Measurements from ENCODE around the gene SWAP70. TPM values are rescaled to one million over a fixed set of nuclear protein-coding genes. Genes with fewer than 3 reads are reported as not detected.

The SWAP70 gene
- total RNA-seq, 1 donor from 2014 or later = 50.1 TPM

DNA sequence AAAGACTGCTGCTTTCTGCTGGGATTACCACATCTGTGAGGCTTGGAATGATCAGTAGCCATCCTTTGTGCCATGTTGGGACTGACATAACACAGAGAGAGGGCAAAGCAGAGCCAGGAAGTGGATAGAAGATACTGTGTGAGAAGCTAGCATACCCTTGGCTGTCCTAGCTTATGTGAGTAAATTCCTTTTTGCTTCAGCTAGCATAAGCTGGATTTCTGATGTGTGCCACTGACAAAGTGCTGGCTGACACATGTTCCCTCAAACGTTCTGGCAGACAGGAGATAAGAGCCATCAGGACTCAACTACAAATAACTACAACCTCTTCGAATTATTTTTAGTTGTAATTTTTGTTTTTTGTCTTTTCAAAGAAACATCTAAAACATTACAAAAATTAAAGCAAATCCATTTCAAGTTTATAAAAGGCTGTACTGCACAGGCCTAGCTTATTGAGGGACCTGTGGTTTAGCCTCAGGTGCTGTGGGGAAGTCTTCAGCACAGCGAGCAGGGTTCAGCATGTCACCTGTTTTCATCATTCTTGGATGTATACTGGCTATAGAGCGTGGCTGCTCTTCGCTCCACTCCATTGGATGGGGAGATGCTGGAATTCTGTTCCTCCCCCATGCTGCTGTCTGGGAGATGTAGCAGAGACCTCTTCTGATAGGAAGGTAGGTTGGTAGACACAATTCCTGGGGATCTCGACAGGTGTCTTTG, 120.9 kb downstream of the SWAP70 start:
- peaks cover 8% of the 10 kb centered on the region for H3K4me1 ChIP-seq
- no peaks in the 10 kb centered on the region for H3K9me3 ChIP-seq
- intact Hi-C loops (cut with DNase I) = no loop called here
- no peak overlapping the region for H3K4me3 ChIP-seq
- DNase-seq (no peak), ATAC-seq (peak in 1 of 2 donors; percentile 48)
- H3K36me3 ChIP-seq = peaks cover 77% of the 10 kb centered on the region
- no peaks in the 10 kb centered on the region for H3K27me3 ChIP-seq (ENCODE audit: low read depth)
- no peak overlapping the region for H3K27ac ChIP-seq
- TF ChIP-seq, protein P1, sequence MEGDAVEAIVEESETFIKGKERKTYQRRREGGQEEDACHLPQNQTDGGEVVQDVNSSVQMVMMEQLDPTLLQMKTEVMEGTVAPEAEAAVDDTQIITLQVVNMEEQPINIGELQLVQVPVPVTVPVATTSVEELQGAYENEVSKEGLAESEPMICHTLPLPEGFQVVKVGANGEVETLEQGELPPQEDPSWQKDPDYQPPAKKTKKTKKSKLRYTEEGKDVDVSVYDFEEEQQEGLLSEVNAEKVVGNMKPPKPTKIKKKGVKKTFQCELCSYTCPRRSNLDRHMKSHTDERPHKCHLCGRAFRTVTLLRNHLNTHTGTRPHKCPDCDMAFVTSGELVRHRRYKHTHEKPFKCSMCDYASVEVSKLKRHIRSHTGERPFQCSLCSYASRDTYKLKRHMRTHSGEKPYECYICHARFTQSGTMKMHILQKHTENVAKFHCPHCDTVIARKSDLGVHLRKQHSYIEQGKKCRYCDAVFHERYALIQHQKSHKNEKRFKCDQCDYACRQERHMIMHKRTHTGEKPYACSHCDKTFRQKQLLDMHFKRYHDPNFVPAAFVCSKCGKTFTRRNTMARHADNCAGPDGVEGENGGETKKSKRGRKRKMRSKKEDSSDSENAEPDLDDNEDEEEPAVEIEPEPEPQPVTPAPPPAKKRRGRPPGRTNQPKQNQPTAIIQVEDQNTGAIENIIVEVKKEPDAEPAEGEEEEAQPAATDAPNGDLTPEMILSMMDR (IDR thresholded peaks at IDR 0.05) = no peak

DNA sequence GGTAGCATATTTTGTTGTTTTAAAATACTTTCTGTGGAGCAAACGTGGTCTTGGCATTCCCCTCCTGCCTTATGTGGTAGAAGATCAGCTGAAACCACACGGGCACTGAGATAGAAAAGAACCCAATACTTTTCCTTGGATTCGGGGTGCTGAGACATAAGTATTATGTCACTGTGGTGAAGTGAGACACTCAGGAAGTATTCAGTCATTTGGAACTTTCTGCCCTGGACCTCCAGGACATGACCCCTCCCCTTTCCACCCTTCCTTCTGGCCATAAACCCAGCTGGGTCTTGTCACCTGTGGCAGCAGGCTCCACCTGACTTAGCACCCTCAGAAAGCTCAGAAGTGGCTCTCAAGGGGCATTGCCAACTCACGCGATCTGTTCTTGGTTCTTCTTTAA, 123.4 kb downstream of the SWAP70 start:
- H3K4me3 ChIP-seq = no peak overlapping the region
- intact Hi-C loops (cut with DNase I) = no loop called here
- no peaks in the 10 kb centered on the region for H3K9me3 ChIP-seq
- DNase-seq (no peak), ATAC-seq (no peak)
- H3K4me1 ChIP-seq = peaks cover 8% of the 10 kb centered on the region
- no peaks in the 10 kb centered on the region for H3K27me3 ChIP-seq (ENCODE audit: low read depth)
- TF ChIP-seq, protein P1 (IDR thresholded peaks at IDR 0.05) = no peak
- H3K27ac ChIP-seq = no peak overlapping the region
- H3K36me3 ChIP-seq = peaks cover 52% of the 10 kb centered on the region

DNA sequence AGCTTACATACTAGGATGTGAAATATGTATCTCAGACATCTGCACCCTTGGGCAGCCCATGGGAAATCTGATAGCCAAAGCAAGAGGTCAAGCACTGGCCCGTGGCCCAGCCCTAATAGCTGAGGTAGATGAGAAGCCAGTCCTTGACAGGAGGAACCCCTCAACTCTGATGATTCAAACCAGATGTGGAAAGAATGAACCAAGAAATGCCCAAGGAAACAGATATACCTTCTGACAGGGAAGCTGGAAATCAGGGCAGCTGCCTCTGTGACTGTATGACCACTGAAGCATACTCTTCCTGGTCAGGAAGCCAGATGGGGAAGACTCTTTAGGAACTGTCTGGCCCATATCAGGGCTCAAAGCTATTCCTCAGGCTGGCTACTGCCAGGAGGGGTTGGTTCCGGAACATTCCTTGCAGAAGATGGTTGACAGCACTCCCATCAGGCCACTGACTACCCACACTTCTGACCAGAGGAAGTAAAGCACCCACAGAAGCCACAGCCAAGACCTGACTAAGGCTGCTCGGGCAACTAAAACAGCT, 124.2 kb downstream of the SWAP70 start:
- TF ChIP-seq, protein P1 (IDR thresholded peaks at IDR 0.05) = no peak
- no peak overlapping the region for H3K4me3 ChIP-seq
- peak in 1 of 2 donors; percentile 31 for ATAC-seq
- intact Hi-C loops (cut with DNase I) = no loop called here
- no peaks in the 10 kb centered on the region for H3K27me3 ChIP-seq (ENCODE audit: low read depth)
- H3K27ac ChIP-seq = no peak overlapping the region
- H3K9me3 ChIP-seq = no peaks in the 10 kb centered on the region
- H3K36me3 ChIP-seq = peaks cover 50% of the 10 kb centered on the region
- peaks cover 8% of the 10 kb centered on the region for H3K4me1 ChIP-seq
- DNase-seq = no peak

DNA sequence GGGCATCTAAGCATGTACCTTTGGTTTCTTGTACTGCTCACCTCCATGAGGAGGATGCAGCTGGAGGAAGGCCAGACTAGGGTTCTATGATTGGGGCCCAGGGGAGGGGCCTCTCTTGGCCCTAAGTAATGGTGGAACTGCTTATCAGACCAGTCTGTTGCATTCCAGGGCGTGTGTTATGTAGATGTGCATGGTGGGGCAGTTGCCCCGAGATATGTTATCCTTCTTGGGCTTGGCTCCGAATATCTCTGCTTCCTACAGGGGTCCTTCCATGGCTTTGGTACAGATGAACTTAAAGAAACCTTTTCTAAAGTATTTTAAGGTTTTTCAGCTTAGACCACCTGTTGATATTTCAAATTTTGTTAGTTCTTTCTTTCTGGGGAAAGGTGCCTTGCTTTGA, 126.0 kb downstream of the SWAP70 start:
- intact Hi-C loops (cut with DNase I) = no loop called here
- peaks cover 46% of the 10 kb centered on the region for H3K36me3 ChIP-seq

DNA sequence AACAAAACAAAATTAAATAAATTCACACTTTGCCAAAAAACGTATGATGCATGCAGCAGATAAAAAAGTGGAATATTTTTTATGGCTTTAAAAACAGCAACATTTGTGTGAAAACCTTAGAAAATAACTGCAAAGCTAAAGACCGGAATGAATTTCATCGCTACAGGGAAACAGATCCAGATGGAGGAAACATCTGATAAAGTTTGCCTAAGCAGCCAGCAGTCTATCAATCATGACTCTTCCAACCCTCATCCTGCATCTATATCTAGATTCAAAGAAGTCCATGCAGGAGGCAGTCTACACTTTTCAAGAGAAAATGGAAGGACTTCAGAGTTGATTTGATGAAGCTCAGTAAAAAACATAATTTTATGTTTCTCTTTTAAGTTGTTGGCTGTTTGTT, 126.8 kb downstream of the SWAP70 start:
- Histone ChIP-seq H3K27me3 (ENCODE audit: low read depth) (no peaks in the 10 kb centered on the region), H3K36me3 (peaks cover 38% of the 10 kb centered on the region), H3K4me3 (no peak overlapping the region), H3K27ac (no peak overlapping the region), H3K4me1 (peaks cover 8% of the 10 kb centered on the region), H3K9me3 (no peaks in the 10 kb centered on the region)
- TF ChIP-seq, protein P1 (IDR thresholded peaks at IDR 0.05) = no peak
- DNase-seq = no peak
- ATAC-seq = no peak
- intact Hi-C loops (cut with DNase I) = no loop called here

More for the DNA sequence above, 126.0 kb downstream of the SWAP70 start:
- ATAC-seq (no peak), DNase-seq (no peak)
- Histone ChIP-seq H3K27ac (no peak overlapping the region), H3K9me3 (no peaks in the 10 kb centered on the region), H3K27me3 (ENCODE audit: low read depth) (no peaks in the 10 kb centered on the region), H3K4me3 (no peak overlapping the region), H3K4me1 (peaks cover 8% of the 10 kb centered on the region)
- TF ChIP-seq, protein P1 (IDR thresholded peaks at IDR 0.05) = no peak

Data from lower lobe of right lung (tissue), 2 donors.